Prostate gland (tissue), 2 donors: ENCODE data around the gene NCOA1. TPM values are rescaled to one million over a fixed set of nuclear protein-coding genes. Genes with fewer than 3 reads are reported as not detected.

Experiments
- DNase-seq: peaks from one replicate; pipeline ENCODE4 v3.0.0-alpha.2; 2019; ENCODE audit warnings: low spot score
- H3K27ac ChIP-seq, 2 donors: fragments of 200-600 bp; sonication (generic); 2 replicates each; pipeline ENCODE4 v1.5.1; 2017 to 2019
- H3K27me3 ChIP-seq: fragments of 200-600 bp; sonication (generic); replicated peaks from 2 replicates; pipeline ENCODE4 v1.5.1; 2019; ENCODE audit not compliant: insufficient read depth
- H3K36me3 ChIP-seq, 2 donors: fragments of 200-600 bp; sonication (generic); 1 replicate in 1 of 2; 2 replicates in 1 of 2; pipeline versions ENCODE4 v1.5.1 to v1.8.1; 2017 to 2019
- H3K4me1 ChIP-seq: fragments of 200-600 bp; sonication (generic); replicated peaks from 2 replicates; pipeline ENCODE4 v1.5.1; 2019
- H3K4me3 ChIP-seq, 2 donors: fragments of 200-600 bp; sonication (generic); 2 replicates each; pipeline ENCODE4 v1.5.1; 2017 to 2019
- H3K9me3 ChIP-seq: fragments of 200-600 bp; sonication (generic); 2 replicates; pipeline ENCODE4 v1.5.1; 2017
- POLR2A ChIP-seq: fragments of 450-650 bp; IDR thresholded peaks from one replicate; pipeline ENCODE4 v1.6.1; 2016; ENCODE audit warnings: antibody characterized with exemption, mild to moderate bottlenecking
- POLR2AphosphoS5 ChIP-seq: sonication (generic); formaldehyde crosslinking; IDR thresholded peaks from one replicate; pipeline ENCODE4 v1.6.1; 2017; ENCODE audit warnings: antibody characterized with exemption
- WGBS: methylation state at CpG from one replicate; pipeline ENCODE4 v1.1.5; 2018; 5-methylcytosine and 5-hydroxymethylcytosine counted together
- intact Hi-C: fragments of 100-400 bp; cut with DNase I; formaldehyde crosslinking; loops from one replicate; pipeline ENCODE4 v1.14.2; 2022
- total RNA-seq, 2 donors: library from RNA; depleted of rRNA; stranded (reverse); fragments of >200 nt; gene quantifications; one replicate each; pipeline ENCODE4 v1.1.0, GENCODE V29; 2016
- TF ChIP-seq, protein P1 (sequence below), 4 experiments: fragments of 200-600 bp in 2 of 4; fragments of 450-650 bp in 2 of 4; sonication (generic) in 2 of 4; IDR thresholded peaks; 1 replicate in 3 of 4; 2 replicates in 1 of 4; pipeline ENCODE4 v1.5.1; 2016 to 2019; ENCODE audit warnings: antibody characterized with exemption in 4 of 4, mild to moderate bottlenecking in 2 of 4, moderate library complexity in 2 of 4

Gene NCOA1
- total RNA-seq, 2 donors from 2014 or later = 24.9 to 72.4 TPM

DNA sequence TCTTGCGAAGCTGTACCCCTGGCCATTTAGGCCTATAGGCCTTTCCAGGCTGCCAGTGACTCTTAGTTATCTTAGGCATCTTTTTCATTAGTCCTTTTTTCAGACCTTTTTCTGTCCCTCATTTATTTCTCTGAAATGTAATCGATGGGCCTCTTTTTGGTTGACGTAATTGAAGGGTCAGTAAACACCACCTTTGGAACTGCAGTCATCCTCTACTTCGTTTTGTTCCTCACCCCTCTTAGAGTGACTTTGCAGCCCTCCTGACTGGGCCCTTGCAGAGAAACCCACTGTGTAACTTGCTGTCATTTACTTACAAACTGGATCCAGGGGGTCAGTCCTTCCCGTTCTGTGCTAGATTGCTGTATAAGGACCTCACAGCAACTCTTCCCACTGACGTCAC is 325.4 kb downstream of the NCOA1 start:
- H3K4me3 ChIP-seq = no peak overlapping the region
- no peak for DNase-seq
- no peaks in the 10 kb centered on the region for H3K27me3 ChIP-seq
- H3K4me1 ChIP-seq = no peaks in the 10 kb centered on the region
- intact Hi-C loops = no loop called here
- H3K9me3 ChIP-seq = no peaks in the 10 kb centered on the region
- no peak overlapping the region for H3K27ac ChIP-seq
- H3K36me3 ChIP-seq = no peaks in the 10 kb centered on the region
- 92% methylated on average over 6 of the region's 6 CpGs for WGBS
- TF ChIP-seq, protein P1, sequence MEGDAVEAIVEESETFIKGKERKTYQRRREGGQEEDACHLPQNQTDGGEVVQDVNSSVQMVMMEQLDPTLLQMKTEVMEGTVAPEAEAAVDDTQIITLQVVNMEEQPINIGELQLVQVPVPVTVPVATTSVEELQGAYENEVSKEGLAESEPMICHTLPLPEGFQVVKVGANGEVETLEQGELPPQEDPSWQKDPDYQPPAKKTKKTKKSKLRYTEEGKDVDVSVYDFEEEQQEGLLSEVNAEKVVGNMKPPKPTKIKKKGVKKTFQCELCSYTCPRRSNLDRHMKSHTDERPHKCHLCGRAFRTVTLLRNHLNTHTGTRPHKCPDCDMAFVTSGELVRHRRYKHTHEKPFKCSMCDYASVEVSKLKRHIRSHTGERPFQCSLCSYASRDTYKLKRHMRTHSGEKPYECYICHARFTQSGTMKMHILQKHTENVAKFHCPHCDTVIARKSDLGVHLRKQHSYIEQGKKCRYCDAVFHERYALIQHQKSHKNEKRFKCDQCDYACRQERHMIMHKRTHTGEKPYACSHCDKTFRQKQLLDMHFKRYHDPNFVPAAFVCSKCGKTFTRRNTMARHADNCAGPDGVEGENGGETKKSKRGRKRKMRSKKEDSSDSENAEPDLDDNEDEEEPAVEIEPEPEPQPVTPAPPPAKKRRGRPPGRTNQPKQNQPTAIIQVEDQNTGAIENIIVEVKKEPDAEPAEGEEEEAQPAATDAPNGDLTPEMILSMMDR (IDR thresholded peaks at IDR 0.05) = no peak
- TF ChIP-seq POLR2AphosphoS5 = no peak
- TF ChIP-seq POLR2A = no peak

DNA sequence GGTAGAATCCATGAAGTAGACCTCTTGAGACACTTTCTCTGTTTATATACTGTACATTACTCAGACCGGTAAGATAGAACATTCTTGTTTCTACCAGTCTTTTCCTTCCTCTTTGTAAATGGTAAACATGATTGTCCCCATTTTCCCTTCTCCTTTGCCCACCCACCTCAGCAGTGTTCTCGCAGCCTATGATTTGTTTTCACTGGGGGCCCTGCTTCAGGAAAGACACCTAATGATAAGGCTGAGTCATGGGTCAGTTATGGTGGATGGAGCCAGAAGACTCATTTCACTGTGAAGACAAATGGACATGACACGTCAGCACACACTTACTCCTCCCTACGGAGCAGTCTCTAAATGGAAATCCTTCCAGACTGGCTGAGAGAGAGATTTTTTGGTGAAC is 325.8 kb downstream of the NCOA1 start:
- H3K36me3 ChIP-seq = no peaks in the 10 kb centered on the region
- H3K4me3 ChIP-seq = no peak overlapping the region
- H3K9me3 ChIP-seq = no peaks in the 10 kb centered on the region
- H3K4me1 ChIP-seq = no peaks in the 10 kb centered on the region
- H3K27ac ChIP-seq = no peak overlapping the region
- no peak for TF ChIP-seq POLR2A
- TF ChIP-seq POLR2AphosphoS5 = no peak
- TF ChIP-seq, protein P1 (IDR thresholded peaks at IDR 0.05) = no peak
- no peaks in the 10 kb centered on the region for H3K27me3 ChIP-seq
- WGBS = 84% methylated on average over 4 of the region's 4 CpGs
- DNase-seq = no peak
- intact Hi-C loops = no loop called here

DNA sequence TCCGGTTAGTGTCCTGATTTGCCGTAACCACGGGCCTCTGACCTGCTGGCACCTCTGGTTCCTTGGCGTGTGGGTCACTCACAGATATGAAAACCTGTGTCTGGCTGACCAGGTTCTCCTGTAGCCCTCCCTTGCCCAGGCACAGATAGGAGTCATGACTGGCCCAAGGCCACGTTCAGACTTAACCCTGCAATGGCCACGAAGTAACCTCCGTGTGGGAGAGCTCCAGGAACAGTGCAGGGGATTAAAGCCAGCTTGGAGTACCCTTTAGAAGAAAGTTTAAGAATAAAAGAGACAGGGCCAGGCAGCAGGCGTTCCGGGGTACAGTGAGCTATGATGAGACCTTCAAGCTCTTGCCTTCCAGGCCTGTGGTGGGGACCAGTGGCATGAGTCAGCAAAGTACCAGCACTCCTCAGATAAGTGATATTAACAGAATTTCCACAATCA is 327.7 kb downstream of the NCOA1 start:
- no peaks in the 10 kb centered on the region for H3K9me3 ChIP-seq
- H3K36me3 ChIP-seq = no peaks in the 10 kb centered on the region
- no peaks in the 10 kb centered on the region for H3K27me3 ChIP-seq
- intact Hi-C loops = no loop called here
- TF ChIP-seq, protein P1 (IDR thresholded peaks at IDR 0.05) = no peak
- no peak for TF ChIP-seq POLR2AphosphoS5
- TF ChIP-seq POLR2A = no peak
- H3K27ac ChIP-seq = no peak overlapping the region
- peak; percentile 1 for DNase-seq
- 66% methylated on average over 9 of the region's 9 CpGs for WGBS
- H3K4me3 ChIP-seq = no peak overlapping the region
- H3K4me1 ChIP-seq = no peaks in the 10 kb centered on the region

DNA sequence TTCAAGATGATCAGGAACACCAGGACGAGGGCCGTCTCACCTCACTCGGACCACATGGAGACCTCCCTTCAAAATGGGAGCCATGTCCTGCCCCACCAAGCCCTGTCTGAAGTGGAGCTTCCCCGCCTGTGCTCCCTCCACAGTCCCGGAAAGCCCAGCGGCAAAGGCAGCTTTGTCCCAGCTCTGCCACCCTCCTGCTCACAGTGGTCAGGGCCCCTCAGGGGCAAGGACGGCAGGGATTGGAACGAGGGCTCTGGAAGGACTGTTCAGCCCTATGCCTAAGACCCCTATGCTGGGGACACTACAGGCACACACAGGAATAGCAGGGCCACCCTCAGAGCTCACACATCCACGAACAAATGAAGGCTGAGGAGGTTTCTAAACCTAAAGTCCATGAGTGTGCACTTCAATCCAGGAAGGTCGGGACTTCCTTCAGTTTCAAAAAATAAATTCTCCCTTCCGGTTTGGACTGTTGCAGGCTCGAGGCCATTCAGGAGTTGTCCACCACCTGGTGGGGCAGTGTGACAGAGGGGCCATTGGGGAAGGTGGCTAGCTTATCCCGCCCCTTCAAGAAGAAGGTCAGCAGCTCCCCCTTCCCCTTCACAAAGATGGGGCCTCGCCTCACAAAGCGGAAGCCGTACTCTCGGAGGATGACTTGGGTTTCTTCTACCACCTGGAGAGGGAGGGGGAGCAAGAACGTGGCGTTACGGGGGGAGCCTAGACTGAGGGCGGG is 328.6 kb downstream of the NCOA1 start:
- Histone ChIP-seq H3K4me3 (no peak overlapping the region), H3K36me3 (no peaks in the 10 kb centered on the region), H3K27me3 (no peaks in the 10 kb centered on the region), H3K9me3 (no peaks in the 10 kb centered on the region), H3K27ac (no peak overlapping the region), H3K4me1 (no peaks in the 10 kb centered on the region)
- intact Hi-C loops = no loop called here
- peak; percentile 1 for DNase-seq
- 87% methylated on average over 21 of the region's 21 CpGs for WGBS
- TF ChIP-seq, protein P1 (IDR thresholded peaks at IDR 0.05) = no peak
- TF ChIP-seq POLR2A (no peak), POLR2AphosphoS5 (no peak)

DNA sequence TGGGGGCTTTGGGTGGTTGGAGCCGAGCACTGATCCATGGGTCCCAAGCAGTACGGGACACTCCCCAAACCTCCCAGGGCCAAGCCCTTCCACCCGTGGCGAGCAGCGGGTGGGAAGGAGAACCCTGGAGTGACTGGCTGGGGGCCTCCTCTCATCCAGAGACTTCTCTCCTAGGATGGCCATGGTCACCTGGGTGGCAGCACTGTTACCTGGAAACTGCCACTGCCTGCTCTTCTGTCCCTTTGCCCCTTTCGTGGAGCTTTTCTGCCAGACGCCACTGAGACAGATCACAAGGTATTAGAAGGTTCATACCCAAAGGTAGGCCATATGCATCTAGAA is 329.1 kb downstream of the NCOA1 start:
- TF ChIP-seq POLR2A = no peak
- TF ChIP-seq, protein P1 (IDR thresholded peaks at IDR 0.05) = no peak
- no peak for TF ChIP-seq POLR2AphosphoS5
- no peaks in the 10 kb centered on the region for H3K36me3 ChIP-seq
- DNase-seq = no peak
- H3K27ac ChIP-seq = no peak overlapping the region
- no peak overlapping the region for H3K4me3 ChIP-seq
- no peaks in the 10 kb centered on the region for H3K9me3 ChIP-seq
- H3K27me3 ChIP-seq = no peaks in the 10 kb centered on the region
- H3K4me1 ChIP-seq = no peaks in the 10 kb centered on the region
- 98% methylated on average over 4 of the region's 7 CpGs for WGBS
- intact Hi-C loops = no loop called here
